Activated CD4-positive, alpha-beta T cell treated with anti-CD3 and anti-CD28 coated beads, Interleukin-2, amount 50 U/mL, for 24 hours (primary cell): ENCODE measurements around the gene CFDP1.

ENCODE experiments used
- DNase-seq, 2 donors: peaks; one replicate each; pipeline ENCODE4 v3.0.0-alpha.2; 2020; ENCODE audit warnings: low read depth in 1 of 2, low spot score in 1 of 2

Gene CFDP1

DNA sequence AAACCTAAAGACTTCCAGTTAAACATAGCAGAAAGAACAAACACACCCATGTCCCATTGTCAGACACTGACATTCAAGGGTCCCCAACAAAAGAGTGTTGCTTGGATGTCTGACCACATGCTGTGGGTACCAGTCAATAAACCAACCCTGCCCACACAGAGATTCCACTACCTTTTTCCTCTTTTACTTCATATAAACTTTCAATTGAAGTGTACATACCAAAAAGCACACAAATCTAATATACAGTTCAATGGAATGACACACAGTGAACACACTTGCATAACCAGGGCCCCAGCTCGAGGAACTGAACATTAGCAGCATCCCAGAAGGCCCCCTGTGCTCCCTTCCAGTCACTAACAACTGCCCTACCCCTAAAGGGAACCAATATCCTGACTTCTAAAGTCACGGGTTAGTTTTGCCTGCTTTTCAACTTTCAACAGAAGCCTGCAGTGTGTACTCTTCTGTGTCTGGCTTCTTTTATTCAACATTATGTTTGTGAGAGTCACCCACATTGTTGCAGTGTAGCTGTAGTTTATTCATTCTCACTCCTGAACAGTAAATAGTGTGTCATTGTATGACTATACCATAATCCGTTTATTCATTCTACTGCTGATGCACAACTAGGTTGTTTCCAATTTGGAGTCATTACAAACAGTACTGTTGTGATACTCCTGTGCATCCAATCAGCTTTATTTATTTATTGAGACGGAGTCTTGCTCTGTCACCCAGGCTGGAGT is 18.0 kb downstream of the CFDP1 start:
- no peak for DNase-seq

DNA sequence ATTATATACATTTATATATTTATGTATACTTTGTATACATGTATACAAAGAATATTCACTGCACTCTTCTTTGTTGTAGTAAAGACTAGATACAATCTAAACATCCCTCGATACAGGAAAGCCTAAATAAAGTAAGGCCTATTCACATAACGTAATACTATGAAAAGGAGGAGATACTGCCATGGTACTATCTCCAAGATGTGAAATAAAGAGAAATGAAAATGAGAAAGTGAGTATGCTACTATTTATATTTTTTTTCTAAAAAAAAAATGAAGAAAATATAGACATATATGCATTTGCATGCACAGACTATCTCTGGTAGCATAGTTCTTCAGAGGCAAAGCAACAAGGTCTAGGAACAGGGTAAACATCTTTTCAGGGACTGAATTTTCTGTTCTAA is 19.4 kb downstream of the CFDP1 start:
- no peak for DNase-seq

DNA sequence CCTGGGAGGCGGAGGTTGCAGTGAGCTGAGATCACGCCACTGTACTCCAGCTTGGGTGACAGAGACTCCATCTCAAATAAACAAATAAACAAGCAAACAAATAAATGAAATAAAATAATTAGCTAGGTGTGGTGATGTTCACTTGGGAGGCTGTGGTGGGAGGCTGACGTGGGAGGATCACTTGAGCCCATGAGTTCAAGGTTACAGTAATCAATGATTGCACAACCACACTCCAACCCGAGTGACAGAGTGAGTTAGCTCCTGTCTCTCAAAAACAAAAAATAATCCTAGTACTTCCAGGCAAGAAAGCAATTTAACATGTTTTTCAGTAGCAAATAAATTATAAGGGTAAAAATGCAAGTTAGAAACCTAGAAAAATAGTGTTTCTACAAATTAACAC is 26.4 kb downstream of the CFDP1 start:
- DNase-seq = no peak

DNA sequence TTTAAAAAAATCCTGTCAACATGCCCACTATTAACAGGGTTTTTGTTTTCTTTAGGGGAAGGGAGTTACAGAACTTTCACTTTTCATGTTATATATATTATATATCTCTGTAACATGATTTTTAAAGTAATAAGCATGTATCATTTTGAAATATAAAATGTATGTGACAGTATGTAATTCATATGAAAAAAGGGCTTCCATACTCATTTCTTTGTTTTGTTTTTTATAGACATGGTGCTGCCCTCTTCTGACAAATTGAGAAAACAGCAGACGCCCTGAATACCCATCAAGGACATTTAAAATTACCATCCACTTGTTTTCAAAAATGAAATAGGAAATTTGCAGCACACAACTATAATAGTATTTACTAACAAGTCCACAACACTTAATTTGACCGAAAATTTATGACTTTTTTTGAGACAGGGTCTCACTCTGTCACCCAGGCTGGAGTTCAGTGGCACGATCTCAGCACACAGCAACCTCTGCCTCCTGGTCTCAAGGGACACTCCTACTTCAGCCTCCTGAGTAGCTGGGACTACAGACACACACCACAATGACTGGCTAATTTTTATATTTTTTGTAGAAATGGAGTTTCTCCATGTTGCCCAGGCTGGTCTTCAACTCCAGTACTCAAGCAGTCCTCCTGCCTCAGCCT is 30.4 kb downstream of the CFDP1 start:
- DNase-seq = no peak

DNA sequence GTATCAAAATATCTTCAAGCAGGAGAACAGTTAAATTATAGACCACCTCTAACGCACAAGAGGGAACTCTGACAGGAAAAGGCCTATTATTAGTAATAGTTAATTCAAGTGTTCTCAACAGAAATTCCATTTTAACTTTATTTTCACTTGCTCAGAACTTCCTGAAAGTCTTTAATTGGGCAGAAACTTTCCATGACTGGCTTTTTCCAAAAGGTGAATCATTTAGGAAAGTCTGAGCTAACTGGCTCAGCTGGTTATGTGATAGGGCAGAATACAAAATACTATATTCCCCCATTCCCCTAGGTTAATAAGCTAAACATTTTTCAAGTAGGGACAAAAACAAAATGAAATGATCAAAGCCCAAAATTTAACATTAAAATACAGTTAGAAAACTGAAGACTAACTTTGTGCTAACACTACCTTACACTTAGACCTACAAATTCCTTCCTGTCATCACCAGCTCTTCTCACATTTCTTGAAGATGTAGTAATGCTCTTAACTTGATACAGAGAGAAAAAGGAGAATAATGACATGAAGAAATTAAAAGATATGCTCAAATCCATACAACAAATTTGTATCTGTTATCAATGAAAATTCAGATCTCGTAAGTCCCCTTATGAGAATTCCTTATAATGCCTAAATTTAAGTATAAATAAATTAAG is 31.0 kb downstream of the CFDP1 start:
- peak in 1 of 2 donors; percentile 26 for DNase-seq

DNA sequence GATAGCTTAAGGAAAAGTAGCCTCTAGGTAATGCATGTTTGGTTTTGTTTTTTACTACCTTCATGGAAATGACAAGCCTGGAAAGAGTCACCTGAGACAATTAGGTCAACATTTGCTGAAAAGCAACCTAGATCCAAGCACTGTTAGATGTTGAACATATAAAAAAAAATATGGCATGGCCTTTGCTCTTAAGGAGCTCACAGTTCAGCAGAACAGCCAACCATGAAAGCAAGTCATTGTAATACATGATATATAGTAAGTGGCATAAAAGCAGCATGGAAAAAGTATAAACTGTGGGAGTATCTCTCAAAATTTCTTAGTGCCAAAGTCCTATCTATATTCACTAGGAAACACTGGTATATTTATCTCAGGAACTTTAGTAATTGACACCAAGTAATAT is 31.6 kb downstream of the CFDP1 start:
- DNase-seq = no peak

DNA sequence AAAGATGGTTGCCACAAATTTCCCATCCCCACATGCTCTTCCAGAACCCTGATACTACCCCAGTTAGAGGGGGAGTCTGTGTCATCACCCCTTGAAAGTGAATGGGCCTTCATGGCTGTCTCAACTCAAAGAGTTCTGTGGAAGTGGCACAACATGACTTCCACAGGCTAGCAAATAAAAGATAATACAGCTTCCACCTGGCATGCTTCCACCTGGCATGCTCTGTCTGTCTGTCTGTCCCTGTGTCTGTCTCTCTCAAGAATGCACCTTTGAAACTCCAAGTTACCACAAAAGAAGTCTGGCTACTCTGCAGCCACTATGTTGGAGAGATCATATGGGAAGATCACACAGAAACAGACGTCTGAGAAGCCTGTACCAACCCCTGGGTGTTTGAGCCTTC is 35.0 kb downstream of the CFDP1 start:
- DNase-seq = no peak

DNA sequence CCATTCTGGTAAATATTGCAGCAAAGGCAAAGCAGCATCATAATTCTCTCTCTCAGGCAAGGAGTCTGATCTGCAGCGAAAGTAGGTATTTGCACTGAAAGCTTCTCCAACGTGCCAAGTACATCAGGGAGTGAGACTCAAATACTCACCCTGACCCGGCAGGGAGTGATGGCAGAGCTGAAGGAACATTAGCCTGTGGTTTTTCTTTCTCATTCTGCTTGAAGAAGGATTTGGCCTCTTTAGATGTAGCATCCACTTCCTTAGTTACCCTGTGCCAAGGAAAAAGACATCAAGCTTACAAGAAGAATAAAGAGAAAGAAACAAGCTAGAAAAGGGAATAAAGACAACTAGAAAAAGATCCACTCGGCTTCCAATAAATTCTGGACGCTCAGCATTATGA is 38.4 kb downstream of the CFDP1 start:
- no peak for DNase-seq

DNA sequence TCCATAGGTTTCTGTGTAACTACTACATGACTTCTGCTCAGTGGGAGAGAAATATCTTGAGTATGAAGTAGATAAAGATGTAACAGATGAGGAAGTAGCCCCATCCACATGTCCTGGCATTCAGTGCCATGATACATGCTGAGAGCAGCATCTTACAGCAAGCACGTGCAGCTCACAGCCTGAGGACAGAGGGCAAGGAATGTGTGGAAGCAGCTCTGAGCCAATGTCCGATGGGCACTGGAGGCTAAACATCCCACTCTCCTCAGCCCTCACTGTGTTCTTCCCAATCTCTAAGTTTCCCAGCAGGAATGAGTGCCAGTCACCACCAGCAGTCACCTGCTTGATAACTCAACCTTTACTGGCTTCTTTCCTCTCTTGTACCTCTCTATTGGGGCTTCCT is 40.4 kb downstream of the CFDP1 start:
- DNase-seq = no peak

DNA sequence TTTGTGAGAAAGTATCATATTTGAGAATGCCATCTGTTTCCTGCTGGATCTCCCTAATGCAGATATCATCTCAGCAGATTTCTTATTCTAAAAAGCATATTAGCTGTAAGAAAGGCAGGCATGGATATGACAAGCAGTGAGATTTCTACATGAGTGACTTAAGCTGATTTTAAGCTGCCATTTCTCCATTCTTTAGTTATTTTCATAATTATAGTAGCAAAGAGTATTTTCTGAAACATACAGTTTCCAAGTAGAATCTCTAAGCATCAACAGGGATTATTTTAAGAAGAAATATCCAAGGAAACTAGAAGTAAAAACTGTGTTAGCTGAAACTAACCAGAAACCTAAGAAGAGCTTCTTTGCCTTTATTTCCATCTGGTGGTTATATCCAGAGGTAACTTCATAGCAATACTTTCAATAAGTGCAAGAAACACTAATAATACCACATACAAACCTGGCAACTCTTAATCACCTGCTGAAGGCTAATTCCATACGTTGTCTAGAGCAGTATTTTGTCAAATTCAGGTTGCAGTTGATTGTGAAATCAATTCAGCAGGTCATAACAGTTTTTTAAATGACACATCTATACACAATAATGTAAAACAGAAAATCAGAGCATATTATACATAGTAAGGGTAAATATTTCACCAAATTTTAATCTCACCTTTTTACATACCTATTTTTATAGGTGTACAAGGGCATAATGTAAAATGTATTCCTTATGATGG is 42.2 kb downstream of the CFDP1 start:
- no peak for DNase-seq

DNA sequence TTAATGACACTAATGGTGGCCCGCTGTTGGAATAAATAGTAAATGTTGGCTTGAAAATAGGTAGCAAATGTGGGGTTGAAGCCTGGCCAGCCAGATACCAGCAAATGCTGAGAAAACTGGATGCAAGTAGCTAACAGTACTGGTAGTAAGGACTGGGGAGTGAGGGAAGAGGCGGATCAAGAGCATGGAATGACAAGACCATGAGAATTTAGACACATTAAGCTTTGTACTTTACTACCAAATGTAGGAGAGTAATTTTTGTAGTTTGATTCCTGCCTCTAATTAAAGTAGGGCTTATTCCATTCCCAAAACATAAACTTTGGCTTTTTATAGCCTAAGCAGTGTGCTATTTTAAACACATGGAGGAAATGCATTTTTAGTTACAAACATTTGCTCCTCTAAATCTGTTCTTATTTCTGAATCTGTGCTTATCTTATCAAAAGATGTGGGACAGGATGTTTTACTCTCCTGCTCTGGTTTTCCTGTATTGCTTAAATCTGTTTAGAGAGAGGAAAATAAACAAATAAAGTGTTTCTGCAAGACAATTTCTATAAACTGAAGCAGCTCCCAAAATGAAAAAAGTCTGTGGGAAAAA is 44.1 kb downstream of the CFDP1 start:
- no peak for DNase-seq

DNA sequence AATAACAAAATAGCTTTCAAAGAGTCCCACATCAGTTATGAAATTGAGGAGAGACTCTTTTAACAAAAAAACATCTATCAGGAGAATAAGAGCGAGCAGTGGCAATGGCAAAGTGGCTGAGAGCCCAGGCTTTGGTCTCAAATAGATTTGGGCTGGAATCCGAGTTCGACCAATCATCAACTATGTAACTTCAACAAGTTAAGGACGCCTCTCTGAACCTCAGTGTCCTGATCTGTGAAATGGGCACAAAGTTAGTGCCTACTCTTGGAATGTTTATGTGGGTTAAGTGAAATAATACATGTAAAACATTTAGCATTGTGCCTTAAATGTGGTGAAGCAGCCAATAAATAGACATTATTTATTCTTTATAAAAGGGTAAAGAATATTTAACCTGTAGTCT is 45.4 kb downstream of the CFDP1 start:
- no peak for DNase-seq

DNA sequence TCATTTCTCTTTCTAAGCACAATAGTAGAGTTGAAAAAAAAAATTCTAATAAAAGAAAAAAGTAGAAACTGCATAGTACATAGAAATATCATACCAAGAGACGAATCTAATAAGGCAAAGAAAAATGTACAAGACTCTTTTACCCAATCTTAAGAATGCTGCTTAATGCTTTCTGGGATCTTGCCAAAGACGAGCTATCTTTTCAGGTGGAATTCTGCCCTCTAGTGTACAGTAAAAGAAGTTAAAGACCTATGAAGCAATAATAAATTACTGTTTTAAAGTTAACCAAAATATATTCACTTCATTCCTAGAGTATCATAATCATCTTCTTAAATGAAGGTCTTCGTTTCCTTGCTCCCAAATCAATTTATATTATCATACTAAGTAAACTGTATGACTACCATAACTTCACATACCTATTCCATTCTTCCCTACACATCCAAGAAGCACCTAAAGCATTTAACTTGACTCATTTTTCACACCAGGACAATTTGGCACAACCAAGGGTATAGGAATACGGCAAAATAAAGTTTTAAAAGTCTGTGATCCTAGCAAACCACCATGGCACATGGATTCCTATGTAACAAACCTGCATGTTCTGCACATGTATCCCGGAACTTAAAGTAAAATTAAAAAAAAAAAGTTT is 47.7 kb downstream of the CFDP1 start:
- DNase-seq = peak in 1 of 2 donors; percentile 16

DNA sequence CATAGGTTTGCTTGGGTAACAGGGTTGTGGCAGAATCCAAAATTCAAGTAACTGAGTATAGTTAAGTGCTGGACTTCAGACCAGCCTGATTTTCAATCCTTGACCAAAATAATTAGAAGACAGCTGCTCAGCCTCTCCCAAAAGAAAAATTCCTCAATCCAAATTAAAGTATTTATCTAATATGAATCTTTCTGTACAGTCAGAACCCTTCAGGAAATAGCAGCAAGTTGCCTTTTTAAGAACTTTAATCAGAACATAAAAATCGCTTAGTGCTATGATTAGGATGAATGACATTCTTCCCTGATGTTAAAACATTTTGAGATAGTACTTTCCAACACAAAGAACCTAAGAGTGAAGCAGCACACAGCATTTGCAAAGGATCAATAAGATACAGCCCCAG is 50.2 kb downstream of the CFDP1 start:
- no peak for DNase-seq

DNA sequence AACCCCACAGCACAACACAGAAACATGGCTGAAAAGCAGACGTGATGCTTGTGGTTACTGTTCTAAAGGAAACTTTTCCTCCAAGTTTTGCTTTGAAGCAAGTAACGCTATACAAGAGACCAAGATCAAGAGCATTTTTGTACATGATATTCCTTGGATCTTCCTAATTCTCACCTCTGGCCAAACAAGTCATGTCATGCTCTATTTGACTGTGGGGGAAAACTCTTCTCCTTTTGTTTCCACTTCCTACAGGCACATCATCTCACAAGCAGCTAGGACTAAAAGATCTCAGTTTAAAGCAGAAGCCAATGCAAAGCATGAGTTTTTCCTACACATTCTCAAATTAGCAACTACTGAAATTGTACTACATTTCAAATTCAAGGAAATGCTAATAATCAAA is 50.7 kb downstream of the CFDP1 start:
- DNase-seq = no peak

DNA sequence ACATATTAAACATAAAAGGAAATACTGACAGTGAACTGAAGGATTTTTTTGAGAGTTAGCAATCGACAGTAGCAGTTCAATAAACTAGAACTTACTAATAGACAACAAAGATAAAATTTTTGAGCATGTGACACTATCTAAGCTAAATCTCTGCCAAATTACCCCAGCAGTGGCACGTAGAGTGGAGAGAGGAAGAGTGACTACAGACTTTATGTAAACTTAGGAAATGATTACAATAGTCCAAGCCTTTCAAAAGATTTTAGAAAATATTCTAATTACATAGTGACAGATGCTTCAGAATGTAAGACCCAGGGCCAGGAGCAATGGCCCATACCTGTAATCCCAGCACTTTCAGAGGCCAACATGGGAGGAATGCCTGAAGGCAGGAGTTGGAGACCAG is 52.4 kb downstream of the CFDP1 start:
- DNase-seq = no peak

DNA sequence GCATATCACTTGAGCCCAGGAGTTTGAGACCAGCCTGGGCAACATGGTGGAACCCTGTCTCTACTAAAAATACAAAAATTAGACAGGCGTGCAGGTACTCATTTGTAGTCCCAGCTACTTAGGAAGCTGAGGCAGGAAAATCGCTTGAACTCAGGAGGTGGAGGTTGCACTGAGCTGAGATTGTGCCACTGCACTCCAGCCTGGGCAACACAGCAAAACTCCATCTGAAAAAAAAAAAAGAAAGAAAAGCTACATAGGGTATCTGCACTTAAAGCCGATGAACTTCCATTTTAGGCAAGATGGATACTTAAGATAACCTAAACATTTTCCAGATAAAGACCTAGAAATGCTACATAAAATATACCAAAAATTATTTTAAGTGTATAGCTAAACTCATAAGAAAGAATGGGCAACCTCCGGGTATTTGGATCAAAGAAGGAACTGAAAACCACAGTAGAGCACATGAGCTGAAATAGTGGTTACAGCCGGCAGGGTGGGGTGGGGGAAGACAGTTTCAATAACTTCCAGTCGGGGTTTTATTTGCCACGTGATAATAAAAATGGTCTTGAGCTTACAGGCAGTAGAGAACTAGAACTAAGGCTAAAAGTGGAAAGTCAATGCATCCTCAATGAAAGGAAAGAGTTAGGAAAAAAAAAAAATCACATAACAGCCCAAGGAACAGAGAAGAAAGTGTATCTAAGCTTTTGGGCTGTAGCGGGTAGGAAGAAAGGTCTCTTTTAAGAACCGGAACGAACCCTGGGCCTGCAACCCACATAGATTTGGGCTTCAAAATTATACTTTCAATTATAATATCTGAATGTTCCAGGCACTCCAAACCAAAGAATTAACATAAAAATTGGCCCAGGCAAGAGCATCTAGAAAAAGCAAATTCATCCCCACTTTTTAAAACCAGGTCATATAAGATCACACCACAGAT is 53.1 kb downstream of the CFDP1 start:
- DNase-seq = peak in 1 of 2 donors; percentile 28

DNA sequence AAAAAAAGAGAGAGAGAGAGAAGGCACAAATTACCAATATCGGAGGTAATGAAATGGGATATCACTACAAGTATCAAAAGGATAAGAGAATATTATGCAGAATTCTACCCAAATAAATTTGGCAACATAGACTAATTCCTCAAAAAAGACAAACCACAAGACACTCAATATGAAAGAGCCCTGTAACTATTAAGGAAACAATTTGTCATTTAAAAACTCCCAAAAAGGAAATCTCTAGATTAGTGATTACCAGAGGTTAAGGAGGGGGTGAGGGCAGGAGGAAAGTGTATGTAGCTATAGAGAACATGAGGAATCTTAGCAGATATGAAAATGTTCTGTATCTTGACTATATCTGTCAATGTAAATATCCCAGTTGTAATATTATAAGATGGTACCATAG is 54.0 kb downstream of the CFDP1 start:
- DNase-seq = no peak

DNA sequence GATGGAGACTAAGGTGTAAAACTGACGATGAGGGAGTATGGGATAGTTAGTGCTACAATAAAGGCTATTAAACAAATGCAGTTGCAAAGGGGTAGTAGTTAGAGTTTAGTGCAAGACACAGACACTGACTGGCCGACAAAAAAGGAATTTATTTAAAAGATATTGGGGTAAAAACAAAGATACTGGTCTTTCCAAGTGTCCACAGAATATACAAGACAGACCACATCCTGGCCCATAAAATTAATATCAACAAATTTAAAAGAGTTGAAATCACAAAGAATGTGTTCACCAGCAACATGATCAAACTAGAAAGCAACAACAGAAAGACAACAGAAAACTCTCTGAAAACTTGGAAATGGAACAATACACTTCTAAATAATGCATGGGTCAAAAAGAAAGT is 54.7 kb downstream of the CFDP1 start:
- no peak for DNase-seq
